Retinal pigment epithelial cell (primary cell): ENCODE data around the gene SRRM2.
A peak's percentile ranks its signal among the peaks of the same experiment; 100 is the strongest.

Source experiments
- DNase-seq: peaks from one replicate; pipeline ENCODE4 v3.0.0-alpha.2; 2010; ENCODE audit warnings: low read depth
- H3K4me3 ChIP-seq: 2 replicates; pipeline ENCODE4 v1.5.1; 2011; ENCODE audit warnings: mild to moderate bottlenecking, low read length, control low read depth, moderate library complexity
- CTCF ChIP-seq: conservative IDR thresholded peaks from 2 replicates; pipeline ENCODE4 v1.5.1; 2011; ENCODE audit warnings: low read depth, low read length, control low read depth, inconsistent platforms

Gene SRRM2

GRCh38 chr16:2785101-2785991, 32.9 kb downstream of the SRRM2 start:
- H3K4me3 ChIP-seq, result peak overlapping the region; percentile 29

GRCh38 chr16:2786061-2786825, 33.8 kb downstream of the SRRM2 start:
- no peak overlapping the region for H3K4me3 ChIP-seq
- TF ChIP-seq CTCF, result no peak
- no peak for DNase-seq

More at GRCh38 chr16:2785101-2785991, 32.9 kb downstream of the SRRM2 start:
- DNase-seq, result no peak
- TF ChIP-seq CTCF, result no peak

- no peak overlapping the region for H3K4me3 ChIP-seq
- no peak for DNase-seq
- TF ChIP-seq CTCF, result no peak
Observed at GRCh38 chr16:2786826-2787151, 34.4 kb downstream of the SRRM2 start.

- TF ChIP-seq CTCF, result no peak
- no peak for DNase-seq
- H3K4me3 ChIP-seq, result peak within 1 kb of the TSS; percentile 26
Observed at GRCh38 chr16:2787406-2787805, 35.0 kb downstream of the SRRM2 start, which contains the start of gene PRSS33. Gene PRSS33, minus strand, starts transcription at chr16:2787560. Its CDS starts 1,013 bp downstream, at chr16:2786547.

GRCh38 chr16:2787961-2788360, 35.5 kb downstream of the SRRM2 start:
- no peak overlapping the region for H3K4me3 ChIP-seq
- TF ChIP-seq CTCF, result no peak
- no peak for DNase-seq

- H3K4me3 ChIP-seq, result no peak overlapping the region
- no peak for DNase-seq
- TF ChIP-seq CTCF, result no peak
Observed at GRCh38 chr16:2790631-2791030, 38.2 kb downstream of the SRRM2 start.
